ENCODE results near the gene DOK5.

DNA sequence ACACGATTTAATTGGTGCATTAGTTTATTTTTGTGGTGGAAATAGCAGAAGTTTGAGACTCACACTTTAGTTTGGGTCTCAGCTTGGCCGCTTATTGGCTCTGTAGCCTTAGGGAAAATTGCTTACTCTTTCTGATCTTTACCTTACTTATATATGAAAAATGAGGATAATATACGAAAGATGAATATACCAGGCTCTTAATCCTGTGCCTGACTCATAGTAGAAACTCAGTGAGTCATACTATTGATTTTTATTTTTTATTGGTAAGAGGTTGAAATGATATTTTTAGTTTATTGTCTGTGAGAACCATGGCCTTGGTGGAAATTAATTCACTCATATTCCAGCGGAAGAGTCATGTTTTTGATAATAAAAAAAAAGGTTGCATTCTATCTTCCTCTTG lies 11.2 kb downstream of the DOK5 start:
- no peak for TF ChIP-seq EZH2 (IDR thresholded peaks at IDR 0.05; ENCODE audit: low read depth, low read length, severe bottlenecking)
- TF ChIP-seq, protein P1, sequence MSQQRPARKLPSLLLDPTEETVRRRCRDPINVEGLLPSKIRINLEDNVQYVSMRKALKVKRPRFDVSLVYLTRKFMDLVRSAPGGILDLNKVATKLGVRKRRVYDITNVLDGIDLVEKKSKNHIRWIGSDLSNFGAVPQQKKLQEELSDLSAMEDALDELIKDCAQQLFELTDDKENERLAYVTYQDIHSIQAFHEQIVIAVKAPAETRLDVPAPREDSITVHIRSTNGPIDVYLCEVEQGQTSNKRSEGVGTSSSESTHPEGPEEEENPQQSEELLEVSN (IDR thresholded peaks at IDR 0.05), result no peak
